ENCODE measurements around the gene FGD4.

FGD4 gene

GRCh38 chr12:32589165-32589865, 190.0 kb downstream of the FGD4 start:
- DNase-seq (ENCODE audit: insufficient read length, low spot score) (no peak), FAIRE-seq (no peak)
- no peak for TF ChIP-seq CTCF (IDR thresholded peaks at IDR 0.05; ENCODE audit: insufficient read depth, missing control alignments)

- no peak for TF ChIP-seq CTCF (IDR thresholded peaks at IDR 0.05; ENCODE audit: insufficient read depth, missing control alignments)
- FAIRE-seq (no peak), DNase-seq (ENCODE audit: insufficient read length, low spot score) (no peak)
Measured at GRCh38 chr12:32595251-32595650, 195.9 kb downstream of the FGD4 start.

- no peak for TF ChIP-seq CTCF (IDR thresholded peaks at IDR 0.05; ENCODE audit: insufficient read depth, missing control alignments)
- DNase-seq (ENCODE audit: insufficient read length, low spot score) (no peak), FAIRE-seq (no peak)
Measured at GRCh38 chr12:32596030-32596429, 196.7 kb downstream of the FGD4 start.

GRCh38 chr12:32598688-32599087, 199.3 kb downstream of the FGD4 start:
- no peak for TF ChIP-seq CTCF (IDR thresholded peaks at IDR 0.05; ENCODE audit: insufficient read depth, missing control alignments)
- DNase-seq (ENCODE audit: insufficient read length, low spot score) (no peak), FAIRE-seq (no peak)

GRCh38 chr12:32600681-32601080, 201.3 kb downstream of the FGD4 start:
- no peak for FAIRE-seq
- TF ChIP-seq CTCF (IDR thresholded peaks at IDR 0.05; ENCODE audit: insufficient read depth, missing control alignments): no peak

GRCh38 chr12:32603071-32603470, 203.7 kb downstream of the FGD4 start:
- TF ChIP-seq CTCF (IDR thresholded peaks at IDR 0.05; ENCODE audit: insufficient read depth, missing control alignments): no peak
- FAIRE-seq (no peak), DNase-seq (ENCODE audit: insufficient read length, low spot score) (no peak)

More at GRCh38 chr12:32600681-32601080, 201.3 kb downstream of the FGD4 start:
- DNase-seq (ENCODE audit: insufficient read length, low spot score): no peak

GRCh38 chr12:32603858-32604257, 204.5 kb downstream of the FGD4 start:
- DNase-seq (ENCODE audit: insufficient read length, low spot score): no peak
- TF ChIP-seq CTCF (IDR thresholded peaks at IDR 0.05; ENCODE audit: insufficient read depth, missing control alignments): no peak
- no peak for FAIRE-seq
